ENCODE data around the gene CBX7. TPM values are rescaled to one million over a fixed set of nuclear protein-coding genes. Genes with fewer than 3 reads are reported as not detected.

The CBX7 gene
- total and polyA plus RNA-seq, 2 of the 8 experiments (the other 6 are each of a cell fraction or from before 2014, with no cell fraction given) = 6.9 to 8.7 TPM

GRCh38 chr22:39170825-39171622 lies 18.5 kb upstream of the CBX7 start:
- Histone ChIP-seq H4K91ac (replicated peaks; ENCODE audit: insufficient read length, low read length) (peak overlapping the region; percentile 96), H3K27me3 (replicated peaks in 1 of 4; ENCODE audit: control insufficient read depth in 3 of 4, extremely low read depth in 1 of 4, insufficient read depth in 3 of 4, low read length in 3 of 4) (no peaks in the 10 kb centered on the region), H4K8ac (ENCODE audit: extremely low read depth, insufficient read depth, low read length) (peak overlapping the region; percentile 66), H3K4ac (replicated peaks; ENCODE audit: insufficient read length, low read depth, low read length) (no peak overlapping the region), H3K4me2 (ENCODE audit: insufficient read depth in 1 of 2, low read depth in 2 of 2, low read length in 2 of 2) (no peak overlapping the region), H3K9ac (replicated peaks in 1 of 4; ENCODE audit: extremely low read depth in 1 of 4, low read depth in 3 of 4, low read length in 3 of 4) (no peak overlapping the region), H3K79me1 (ENCODE audit: low read depth, low read length) (no peaks in the 10 kb centered on the region), H3K56ac (replicated peaks; ENCODE audit: insufficient read length, low read depth, low read length) (no peak overlapping the region), H3K23ac (ENCODE audit: insufficient read length) (no peak overlapping the region), H4K5ac (ENCODE audit: insufficient read length, low read depth, low read length) (no peak overlapping the region), H3K4me1 (replicated peaks in 1 of 4; ENCODE audit: control insufficient read depth in 3 of 4, insufficient read depth in 4 of 4, low read length in 3 of 4) (peaks cover 15 to 42% (median 35%) of the 10 kb centered on the region in 4 experiments), H3K23me2 (ENCODE audit: low read depth, low read length) (no peaks in the 10 kb centered on the region; the same call in 1 of the 2 replicates), H2BK20ac (ENCODE audit: low read length) (peak overlapping the region; percentile 95; the same call in 1 of the 2 replicates), H3K14ac (ENCODE audit: insufficient read length) (no peak overlapping the region), H2BK120ac (replicated peaks; ENCODE audit: low read depth, low read length) (peak overlapping the region; percentile 79), H2BK12ac (ENCODE audit: low read depth, low read length) (peak overlapping the region; percentile 40), H3K27ac (ENCODE audit: low read depth, low read length) (no peak overlapping the region; the same call in 1 of the 2 replicates), H2AFZ (ENCODE audit: low read length) (no peak overlapping the region), H2BK5ac (ENCODE audit: low read depth, low read length) (peak overlapping the region; percentile 98), H4K20me1 (replicated peaks in 1 of 2; ENCODE audit: control insufficient read depth in 1 of 2, insufficient read depth in 2 of 2, low read length in 2 of 2) (no peaks in the 10 kb centered on the region), H3K18ac (ENCODE audit: extremely low read depth, low read length) (peak overlapping the region; percentile 95), H2AK5ac (ENCODE audit: low read depth, low read length) (peak overlapping the region; percentile 4), H3K36me3 (ENCODE audit: control insufficient read depth in 2 of 4, insufficient read depth in 4 of 4, low read length in 3 of 4) (no peaks in the 10 kb centered on the region), H2BK15ac (ENCODE audit: low read length) (peak overlapping the region; percentile 50; the same call in 1 of the 2 replicates), H3K9me3 (ENCODE audit: insufficient read depth in 2 of 2, low read depth in 1 of 2, low read length in 1 of 2) (no peaks in the 10 kb centered on the region), H3K79me2 (ENCODE audit: control insufficient read depth in 1 of 2, insufficient read depth in 2 of 2, low read length in 2 of 2) (no peaks in the 10 kb centered on the region), H3K4me3 (ENCODE audit: extremely low read depth in 1 of 4, insufficient read depth in 2 of 4, low read depth in 3 of 4, low read length in 4 of 4) (no peak overlapping the region)
- ChIA-PET POLR2A (ENCODE audit: partially characterized antibody) (interaction anchor here (0.6 to 11.8 kb wide), 13 partner anchors 9 to 145 kb away, joined by 3 to 313 read pairs (median 4); partner anchors contain the start of genes CBX7 and RPL3), CTCF (ENCODE audit: partially characterized antibody) (interaction anchor here (0.7 to 7.3 kb wide), 44 partner anchors 9 to 320 kb away, joined by 3 to 80 read pairs (median 5); partner anchors contain the start of gene PDGFB)
- peak; percentile 70 for FAIRE-seq
- peak in 1 of 2 experiments; percentile 98 for DNase-seq (ENCODE audit: low read depth in 1 of 2, low spot score in 2 of 2)
- WGBS, 2 experiments (ENCODE audit: extremely low coverage in 1 of 2, insufficient coverage in 1 of 2, insufficient read length in 1 of 2, insufficient replicate concordance in 2 of 2, low coverage in 1 of 2, low lambda C conversion rate in 2 of 2, missing lambda C conversion rate in 1 of 2) = 40% methylated on average over 26 of the region's 28 CpGs; no CpG with 5 or more reads in 1 of the 2 experiments
- peak in 1 of 2 experiments; percentile 56; a peak in 1 of 4 replicates for TF ChIP-seq SIN3A (conservative IDR thresholded peaks at IDR 0.05 in 1 of 2, IDR thresholded peaks at IDR 0.05 in 1 of 2; ENCODE audit: low read depth in 1 of 2, low read length in 2 of 2)
